GM18511 (cell line): ENCODE measurements around the gene HDHD5.

Experiments
- ATAC-seq: cut with Tn5 transposase; IDR thresholded peaks from one replicate; pipeline ENCODE4 v1.9.1; 2021; ENCODE audit warnings: mild to moderate bottlenecking, moderate library complexity; ENCODE audit not compliant: unreplicated experiment

Gene HDHD5

GRCh38 chr22:17120711-17121232 lies 38.3 kb downstream of the HDHD5 start:
- ATAC-seq, result no peak

- ATAC-seq, result peak; percentile 51
Measured at GRCh38 chr22:17120281-17120680, 38.8 kb downstream of the HDHD5 start.

- ATAC-seq, result no peak
Measured at GRCh38 chr22:17119481-17120202, 39.4 kb downstream of the HDHD5 start.

GRCh38 chr22:17118342-17118741 lies 40.7 kb downstream of the HDHD5 start:
- ATAC-seq, result no peak

GRCh38 chr22:17117890-17118289 lies 41.2 kb downstream of the HDHD5 start:
- ATAC-seq, result no peak

- ATAC-seq, result no peak
Measured at GRCh38 chr22:17117400-17117799, 41.7 kb downstream of the HDHD5 start.

- no peak for ATAC-seq
Measured at GRCh38 chr22:17116572-17117330, 42.3 kb downstream of the HDHD5 start.

- ATAC-seq, result no peak
Measured at GRCh38 chr22:17115945-17116565, 43.0 kb downstream of the HDHD5 start.

GRCh38 chr22:17115236-17115635 lies 43.8 kb downstream of the HDHD5 start:
- ATAC-seq, result no peak

GRCh38 chr22:17114898-17115235 lies 44.2 kb downstream of the HDHD5 start:
- no peak for ATAC-seq

GRCh38 chr22:17114173-17114897 lies 44.7 kb downstream of the HDHD5 start:
- ATAC-seq, result no peak

GRCh38 chr22:17113600-17113999 lies 45.5 kb downstream of the HDHD5 start:
- ATAC-seq, result no peak

- ATAC-seq, result no peak
Measured at GRCh38 chr22:17112491-17113042, 46.5 kb downstream of the HDHD5 start.

GRCh38 chr22:17110791-17111550 lies 48.1 kb downstream of the HDHD5 start:
- no peak for ATAC-seq

- no peak for ATAC-seq
Measured at GRCh38 chr22:17109976-17110375, 49.1 kb downstream of the HDHD5 start.

- ATAC-seq, result no peak
Measured at GRCh38 chr22:17109113-17109865, 49.8 kb downstream of the HDHD5 start.

GRCh38 chr22:17108256-17109112 lies 50.6 kb downstream of the HDHD5 start:
- ATAC-seq, result no peak

GRCh38 chr22:17107547-17107810 lies 51.6 kb downstream of the HDHD5 start:
- no peak for ATAC-seq
